ENCODE data around the gene KNL1.
"Not testable (repeated sequence)": the region's sequence is repeated elsewhere in the genome, so short reads cannot be mapped to it uniquely, and the experiment has no call there.

KNL1 gene, protein sequence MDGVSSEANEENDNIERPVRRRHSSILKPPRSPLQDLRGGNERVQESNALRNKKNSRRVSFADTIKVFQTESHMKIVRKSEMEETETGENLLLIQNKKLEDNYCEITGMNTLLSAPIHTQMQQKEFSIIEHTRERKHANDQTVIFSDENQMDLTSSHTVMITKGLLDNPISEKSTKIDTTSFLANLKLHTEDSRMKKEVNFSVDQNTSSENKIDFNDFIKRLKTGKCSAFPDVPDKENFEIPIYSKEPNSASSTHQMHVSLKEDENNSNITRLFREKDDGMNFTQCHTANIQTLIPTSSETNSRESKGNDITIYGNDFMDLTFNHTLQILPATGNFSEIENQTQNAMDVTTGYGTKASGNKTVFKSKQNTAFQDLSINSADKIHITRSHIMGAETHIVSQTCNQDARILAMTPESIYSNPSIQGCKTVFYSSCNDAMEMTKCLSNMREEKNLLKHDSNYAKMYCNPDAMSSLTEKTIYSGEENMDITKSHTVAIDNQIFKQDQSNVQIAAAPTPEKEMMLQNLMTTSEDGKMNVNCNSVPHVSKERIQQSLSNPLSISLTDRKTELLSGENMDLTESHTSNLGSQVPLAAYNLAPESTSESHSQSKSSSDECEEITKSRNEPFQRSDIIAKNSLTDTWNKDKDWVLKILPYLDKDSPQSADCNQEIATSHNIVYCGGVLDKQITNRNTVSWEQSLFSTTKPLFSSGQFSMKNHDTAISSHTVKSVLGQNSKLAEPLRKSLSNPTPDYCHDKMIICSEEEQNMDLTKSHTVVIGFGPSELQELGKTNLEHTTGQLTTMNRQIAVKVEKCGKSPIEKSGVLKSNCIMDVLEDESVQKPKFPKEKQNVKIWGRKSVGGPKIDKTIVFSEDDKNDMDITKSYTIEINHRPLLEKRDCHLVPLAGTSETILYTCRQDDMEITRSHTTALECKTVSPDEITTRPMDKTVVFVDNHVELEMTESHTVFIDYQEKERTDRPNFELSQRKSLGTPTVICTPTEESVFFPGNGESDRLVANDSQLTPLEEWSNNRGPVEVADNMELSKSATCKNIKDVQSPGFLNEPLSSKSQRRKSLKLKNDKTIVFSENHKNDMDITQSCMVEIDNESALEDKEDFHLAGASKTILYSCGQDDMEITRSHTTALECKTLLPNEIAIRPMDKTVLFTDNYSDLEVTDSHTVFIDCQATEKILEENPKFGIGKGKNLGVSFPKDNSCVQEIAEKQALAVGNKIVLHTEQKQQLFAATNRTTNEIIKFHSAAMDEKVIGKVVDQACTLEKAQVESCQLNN (N-terminal part only)

GRCh38 chr15:40593588-40594428 is at the start of gene KNL1:
KNL1 (plus strand) TSS chr15:40594249; CDS start chr15:40602932, 8,683 bp downstream.
- peak; percentile 79 to 89 (median 82) for DNase-seq (ENCODE audit: low read depth in 3 of 3)

- DNase-seq (ENCODE audit: low read depth in 3 of 3) = no peak
Observed at GRCh38 chr15:40545457-40545856, 48.6 kb upstream of the KNL1 start.

DNA sequence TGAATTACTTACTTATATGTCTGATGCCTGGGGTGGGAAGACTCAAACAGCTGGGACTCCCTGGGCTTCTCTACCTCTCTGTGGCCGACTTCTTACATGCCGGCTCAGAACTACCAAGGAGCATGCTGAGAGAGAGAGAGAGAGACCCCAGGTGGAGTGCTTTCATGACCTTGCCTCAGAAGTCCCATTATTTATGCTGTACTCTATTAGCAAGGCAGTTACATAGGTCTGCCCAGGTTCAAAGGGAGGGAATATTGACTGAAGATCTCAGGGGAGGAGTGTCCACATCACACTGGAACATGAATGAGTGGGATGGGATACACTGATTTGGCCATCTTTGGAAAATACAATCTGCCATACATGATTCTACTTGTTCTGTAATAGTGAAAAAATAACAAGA is 45.4 kb upstream of the KNL1 start:
- no peak for DNase-seq (ENCODE audit: low read depth in 3 of 3)

DNA sequence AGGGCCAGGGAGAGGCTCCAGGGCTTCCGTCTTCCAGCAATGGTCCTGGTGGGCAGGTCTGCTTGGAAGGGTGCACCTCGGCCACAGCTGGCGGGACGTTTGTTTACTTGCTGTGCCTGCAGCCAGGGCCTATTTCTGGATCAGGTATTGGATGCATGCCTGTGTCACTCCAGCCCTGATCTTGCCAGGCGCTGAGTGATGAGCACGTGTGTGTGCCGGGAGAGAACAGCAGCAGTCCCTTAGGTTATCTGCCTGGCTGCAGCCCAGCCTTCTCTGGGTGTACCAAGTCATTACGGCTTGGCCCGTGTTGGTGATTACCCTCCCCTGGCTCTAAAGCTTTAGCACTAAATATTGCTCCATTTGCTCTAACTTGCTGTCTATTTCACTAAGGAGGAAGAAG is 44.2 kb upstream of the KNL1 start:
- DNase-seq (ENCODE audit: low read depth in 3 of 3) = no peak

DNA sequence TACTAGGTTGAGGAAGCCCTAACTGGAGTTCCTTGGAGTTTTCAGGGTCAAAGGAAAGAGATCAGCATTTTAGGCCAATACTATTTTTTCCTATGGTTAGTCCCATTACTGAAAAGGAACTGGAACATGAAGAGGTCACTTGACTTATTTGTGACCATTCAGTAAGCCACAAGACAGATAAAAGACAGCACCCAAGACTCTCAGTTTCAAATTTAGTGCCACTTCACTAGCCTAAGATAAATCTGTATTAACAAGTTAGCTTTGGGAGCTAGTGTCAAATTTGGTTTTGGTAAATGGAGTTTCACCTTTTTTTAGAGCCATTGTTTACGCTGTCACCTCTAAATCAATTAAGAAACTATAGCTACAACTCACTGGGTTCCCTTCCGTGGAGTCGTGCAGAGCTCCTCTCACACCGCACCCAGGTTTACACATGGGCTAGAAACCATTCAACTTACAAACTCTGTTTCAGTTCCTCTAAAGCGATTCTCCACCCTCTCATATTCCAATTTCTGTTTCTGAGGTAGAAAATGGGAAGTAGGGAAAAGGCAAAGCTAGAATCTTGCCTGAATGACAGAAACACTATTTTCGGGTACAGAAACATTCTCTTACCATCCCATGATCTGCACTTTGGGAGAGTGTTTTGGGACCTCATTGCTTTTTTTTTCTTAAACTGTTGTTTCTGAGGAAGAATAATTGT is 43.6 kb upstream of the KNL1 start:
- no peak for DNase-seq (ENCODE audit: low read depth in 3 of 3)

DNA sequence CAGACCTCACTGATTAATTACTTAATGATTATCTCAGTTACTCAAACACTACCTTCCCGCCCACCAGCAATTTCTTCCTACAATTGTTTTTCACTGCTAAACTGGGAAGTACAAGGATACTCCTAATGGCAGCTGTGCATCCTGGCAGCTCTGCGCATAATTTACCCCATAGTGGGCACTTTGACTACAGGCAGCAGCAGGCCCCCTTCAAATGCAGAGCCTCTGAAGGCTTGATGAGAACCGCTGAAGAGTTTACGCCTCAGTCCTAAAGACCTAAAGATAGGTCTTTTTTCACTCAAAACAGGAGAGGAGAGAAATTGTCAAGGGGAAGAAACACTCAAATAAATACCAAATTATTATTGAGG is 39.9 kb upstream of the KNL1 start:
- no peak for DNase-seq (ENCODE audit: low read depth in 3 of 3)

GRCh38 chr15:40555876-40556275 is 38.2 kb upstream of the KNL1 start:
- no peak for DNase-seq (ENCODE audit: low read depth in 3 of 3)

DNA sequence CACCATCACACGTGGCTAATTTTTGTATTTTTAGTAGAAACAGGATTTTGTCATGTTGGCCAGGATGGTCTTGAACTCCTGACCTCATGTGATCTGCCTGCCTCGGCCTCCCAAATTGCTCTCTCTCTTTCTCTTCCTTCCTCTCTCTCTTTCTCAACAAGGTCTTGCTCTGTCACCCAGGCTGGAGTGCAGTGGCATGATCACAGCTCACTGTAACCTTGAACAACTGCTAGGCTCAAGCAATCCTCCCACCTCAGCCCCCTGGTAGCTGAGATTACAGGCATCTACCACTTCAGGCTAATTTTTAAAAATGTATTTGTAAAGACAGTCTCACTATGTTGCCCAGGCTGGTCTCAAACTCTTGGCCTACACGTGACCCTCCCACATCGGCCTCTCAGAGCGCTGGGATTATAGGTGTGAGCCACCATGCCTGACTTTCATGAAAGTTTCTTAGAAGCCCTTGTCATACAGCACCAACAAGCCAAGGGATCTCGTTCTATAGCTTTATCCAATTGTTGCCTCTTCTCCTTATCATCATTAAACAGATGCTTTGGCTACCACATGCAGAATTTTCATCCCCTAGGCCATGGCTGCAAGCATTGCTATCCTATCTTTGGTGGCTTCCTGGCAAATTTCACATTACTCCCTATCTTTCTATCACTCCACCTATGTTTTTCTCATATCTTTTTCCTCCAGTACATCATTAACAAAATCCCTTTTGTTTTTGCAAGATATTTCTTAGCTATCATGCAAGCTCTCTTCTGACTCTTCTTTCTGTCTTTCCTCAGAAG is 34.9 kb upstream of the KNL1 start:
- DNase-seq (ENCODE audit: low read depth in 3 of 3) = no peak

DNA sequence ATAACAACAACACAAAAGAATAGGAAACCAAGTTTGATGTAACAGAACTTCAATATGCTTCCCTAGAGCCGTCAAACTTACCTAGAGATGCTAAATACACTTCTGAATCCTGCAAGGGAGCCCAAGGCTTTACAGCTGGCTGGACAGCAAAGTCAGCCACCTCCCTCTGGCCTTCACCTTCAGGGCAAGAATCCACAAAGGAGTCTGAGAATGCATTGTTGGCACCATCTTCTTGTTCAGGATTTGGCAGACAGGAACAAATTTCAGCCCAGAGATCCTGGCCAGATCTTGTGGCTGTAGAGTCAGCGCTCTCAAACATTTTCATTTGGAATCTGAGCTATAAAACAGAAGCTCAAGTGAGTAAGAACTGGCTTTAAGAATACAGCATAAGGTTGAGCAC is 31.4 kb upstream of the KNL1 start:
- no peak for DNase-seq (ENCODE audit: low read depth in 3 of 3)

- DNase-seq (ENCODE audit: low read depth in 3 of 3) = no peak
Observed at GRCh38 chr15:40563426-40563825, 30.6 kb upstream of the KNL1 start.

DNA sequence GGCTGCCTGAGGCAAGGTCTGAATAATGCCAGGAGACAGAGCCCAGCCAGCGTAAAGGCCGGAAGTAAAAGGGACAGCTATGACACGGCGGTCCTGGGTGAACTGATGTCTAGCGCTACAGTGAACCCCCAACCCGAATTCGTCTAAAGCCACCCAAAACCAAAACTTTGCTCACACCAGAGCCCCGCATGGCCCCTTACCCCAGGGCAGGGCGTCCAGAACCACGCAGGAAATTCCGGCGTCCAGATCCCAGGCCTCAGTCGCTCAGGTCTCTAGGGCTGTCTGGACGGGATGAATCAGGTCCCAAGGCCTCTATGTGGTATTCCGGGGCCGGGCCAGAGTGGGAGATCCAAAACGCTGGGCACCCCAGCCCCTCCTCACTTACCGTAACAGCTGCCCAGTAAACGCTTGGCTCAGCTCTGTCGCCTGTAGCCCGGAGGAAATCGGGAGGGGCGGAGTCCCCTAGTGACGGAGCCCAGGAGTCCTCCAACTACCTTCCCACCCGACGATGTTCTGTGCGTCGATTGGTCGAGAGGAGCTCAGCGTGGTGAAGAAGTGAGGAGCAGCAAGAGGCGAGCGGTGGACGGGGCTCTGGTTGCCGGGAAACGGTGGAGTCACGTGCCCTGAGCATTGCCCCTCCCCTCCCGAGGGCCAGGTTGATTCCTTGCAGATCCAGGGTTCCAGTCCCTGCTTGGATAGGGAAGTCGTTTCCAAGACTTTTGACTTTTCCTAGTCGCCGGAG is 29.3 kb upstream of the KNL1 start, which contains the start of gene CCDC32:
TSS of gene CCDC32 (minus strand) at position 452 of the 742 bp plus-strand sequence. CDS start 2,027 bp downstream, outside the sequence.
- peak; percentile 88 to 96 (median 92) for DNase-seq (ENCODE audit: low read depth in 3 of 3)

GRCh38 chr15:40565333-40566238 is 28.5 kb upstream of the KNL1 start:
- no peak for DNase-seq (ENCODE audit: low read depth in 3 of 3)

DNA sequence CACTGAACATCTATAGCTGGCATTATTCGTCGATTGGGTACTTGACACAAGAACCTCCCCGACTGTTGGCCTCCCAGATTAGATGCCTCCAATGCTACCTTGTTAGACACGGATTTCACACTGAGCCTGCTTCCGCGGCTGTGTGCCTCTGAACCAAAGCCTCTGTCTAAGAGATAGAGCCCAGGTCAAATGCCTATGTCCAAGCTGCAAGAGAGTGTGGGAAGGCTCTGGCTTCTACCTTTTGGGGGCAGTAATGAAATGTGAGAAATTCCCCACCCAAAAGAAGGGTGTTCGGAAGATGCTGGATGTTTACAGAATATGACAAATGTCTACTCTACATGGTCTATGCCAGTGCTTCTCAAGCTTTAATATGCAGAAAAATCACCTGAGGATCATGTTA is 26.9 kb upstream of the KNL1 start:
- no peak for DNase-seq (ENCODE audit: low read depth in 3 of 3)

DNA sequence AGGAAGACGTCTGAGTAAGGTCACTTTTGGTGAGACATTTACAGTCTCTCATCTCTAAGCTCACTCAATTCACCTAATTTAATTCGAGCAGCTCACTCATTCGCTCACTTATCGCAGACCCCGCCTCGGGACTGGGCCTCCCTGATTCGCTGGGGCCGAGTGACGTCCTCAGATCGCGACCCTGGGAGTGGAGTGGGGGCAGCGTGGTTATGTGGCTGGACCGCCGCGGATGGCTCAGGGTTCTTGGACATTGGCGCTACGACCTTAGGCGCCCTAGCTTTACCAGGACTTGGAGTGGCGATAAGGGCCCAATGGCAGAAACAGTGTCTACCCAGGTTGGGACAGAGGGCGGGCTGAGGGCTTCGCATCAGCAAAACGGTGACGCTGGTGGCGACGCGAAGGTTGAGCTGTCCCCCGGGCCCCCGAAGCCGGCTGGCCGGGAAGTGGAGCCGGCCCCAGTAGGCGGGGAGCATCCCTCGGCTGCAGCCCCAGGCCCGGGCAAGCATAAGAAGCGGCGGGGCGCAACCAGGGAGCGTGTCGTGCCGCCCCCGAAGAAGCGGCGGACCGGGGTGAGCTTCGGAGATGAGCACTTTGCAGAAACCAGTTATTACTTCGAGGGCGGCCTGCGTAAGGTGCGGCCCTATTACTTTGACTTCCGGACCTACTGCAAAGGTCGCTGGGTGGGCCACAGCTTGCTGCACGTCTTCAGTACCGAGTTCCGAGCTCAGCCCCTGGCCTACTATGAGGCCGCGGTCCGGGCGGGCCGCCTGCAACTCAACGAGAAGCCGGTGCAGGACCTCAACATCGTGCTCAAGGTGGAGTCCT is 24.7 kb upstream of the KNL1 start, which contains the start of gene RPUSD2:
TSS of gene RPUSD2 (plus strand) at position 171 of the 825 bp plus-strand sequence. CDS start at position 210, 39 bp downstream.
- DNase-seq (ENCODE audit: low read depth in 3 of 3) = peak; percentile 86 to 94 (median 92)

DNA sequence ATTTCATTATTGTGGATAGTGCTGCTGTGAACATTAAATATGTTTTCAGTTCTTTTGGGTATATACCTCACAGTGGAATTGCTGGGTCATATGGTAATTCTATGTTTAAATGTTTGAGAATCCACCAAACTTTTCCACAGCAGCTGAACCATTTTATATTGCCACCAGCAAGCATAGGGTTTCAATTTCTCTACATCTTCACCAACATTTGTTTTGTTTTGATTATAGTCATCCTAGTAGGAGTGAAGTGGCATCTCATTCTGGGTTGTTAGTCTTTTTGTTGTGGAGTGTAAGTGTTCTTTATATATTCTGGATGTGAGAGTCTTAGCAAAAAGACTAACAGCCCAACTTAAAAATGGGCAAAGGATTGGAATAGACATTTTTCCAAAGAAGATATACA is 18.9 kb upstream of the KNL1 start:
- DNase-seq (ENCODE audit: low read depth in 3 of 3) = no peak

DNA sequence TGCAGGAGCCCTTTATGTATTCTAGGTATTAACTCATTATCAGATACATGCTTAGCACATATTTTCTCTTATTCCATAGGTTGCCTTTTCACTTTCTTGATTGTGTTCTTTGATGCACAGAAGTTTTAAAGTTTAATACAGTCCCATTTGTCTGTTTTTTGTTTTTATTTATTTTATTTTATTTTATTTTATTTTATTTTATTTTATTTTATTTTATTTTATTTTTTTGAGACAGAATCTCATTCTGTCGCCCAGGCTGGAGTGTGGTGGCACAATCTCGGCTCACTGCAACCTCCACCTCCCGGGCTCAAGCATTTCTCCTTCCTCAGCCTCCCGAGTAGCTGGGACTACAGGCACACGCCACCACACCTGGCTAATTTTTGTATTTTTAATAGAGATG is 17.1 kb upstream of the KNL1 start:
- DNase-seq (ENCODE audit: low read depth in 3 of 3) = not testable (repeated sequence)

- DNase-seq (ENCODE audit: low read depth in 3 of 3) = no peak
Observed at GRCh38 chr15:40578892-40579291, 15.2 kb upstream of the KNL1 start.

Data from stimulated activated CD4-positive, alpha-beta T cell treated with anti-CD3 and anti-CD28 coated beads, TNF-alpha, amount 100 ng/mL, for 24 hours (primary cell).